ENCODE measurements around the gene GUCD1.
A peak's percentile ranks its signal among the peaks of the same experiment; 100 is the strongest.

GUCD1 gene

DNA sequence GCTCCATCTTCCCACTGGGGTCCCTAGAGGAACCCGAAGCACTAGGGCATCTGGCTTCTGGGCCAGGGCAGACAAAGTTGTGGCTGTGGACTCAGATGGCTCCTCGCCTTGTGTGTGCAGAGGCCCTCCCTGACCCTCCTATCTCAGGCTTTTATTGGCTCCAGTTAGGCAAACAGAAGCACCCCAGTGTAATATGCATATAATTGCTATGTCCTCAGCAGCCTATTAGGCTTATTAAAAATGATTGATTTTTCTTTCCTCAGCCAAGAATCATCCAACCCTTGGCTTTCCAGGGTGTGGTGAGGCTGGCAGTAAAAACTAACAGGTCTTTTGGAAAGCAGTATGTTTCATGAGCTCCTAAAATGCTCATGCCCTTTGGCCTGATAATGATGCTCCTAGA, 37.5 kb downstream of the GUCD1 start:
- Histone ChIP-seq H3K4me2 (ENCODE audit: low read length) (no peak overlapping the region), H3K4me3 (ENCODE audit: low read length) (no peak overlapping the region), H3K9me3 (replicated peaks; ENCODE audit: low read length) (no peaks in the 10 kb centered on the region), H3K4me1 (ENCODE audit: control insufficient read depth, insufficient read depth, low read length) (peaks cover 4% of the 10 kb centered on the region), H3K36me3 (ENCODE audit: insufficient read depth, low read length) (no peaks in the 10 kb centered on the region), H3K27me3 (ENCODE audit: control insufficient read depth, insufficient read depth, low read length) (peaks cover 45% of the 10 kb centered on the region), H3K9ac (ENCODE audit: low read depth, low read length) (no peak overlapping the region)

DNA sequence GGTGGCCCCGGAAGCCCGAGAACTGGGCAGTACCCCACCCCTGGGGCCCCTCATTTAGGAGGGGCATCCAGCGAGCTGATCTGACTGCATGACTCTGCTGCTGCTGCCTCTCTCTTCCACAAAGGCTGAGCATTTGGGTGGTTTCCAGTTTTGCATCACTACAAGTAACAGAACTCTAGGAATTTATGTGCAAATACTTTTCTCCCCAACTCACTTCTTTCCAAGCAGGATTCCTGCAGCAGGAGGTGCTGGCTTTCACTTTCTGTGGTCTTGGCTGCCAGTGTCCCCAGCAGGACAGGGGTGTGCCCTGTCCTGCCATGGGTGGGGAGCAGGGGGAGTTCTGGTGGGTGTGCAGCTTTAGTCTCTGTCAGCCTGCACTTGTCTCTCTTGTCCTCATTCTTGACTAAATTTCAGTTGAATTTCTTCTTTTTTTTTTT, 38.6 kb downstream of the GUCD1 start:
- Histone ChIP-seq H3K9ac (ENCODE audit: low read depth, low read length) (no peak overlapping the region), H3K4me2 (ENCODE audit: low read length) (peak overlapping the region; percentile 64), H3K9me3 (replicated peaks; ENCODE audit: low read length) (no peaks in the 10 kb centered on the region)

DNA sequence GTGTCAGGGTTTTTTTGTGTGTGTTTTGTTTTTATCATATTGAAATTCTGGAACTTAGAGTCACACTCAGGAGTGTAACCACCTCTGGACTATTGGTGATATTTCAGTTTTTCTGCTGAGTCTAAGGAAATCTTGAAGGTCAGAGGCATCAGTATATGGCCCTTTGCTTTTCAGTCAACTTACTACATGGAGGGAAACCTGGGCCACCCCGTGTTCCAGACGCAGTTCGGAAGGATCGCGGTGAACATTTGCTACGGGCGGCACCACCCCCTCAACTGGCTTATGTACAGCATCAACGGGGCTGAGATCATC, 40.0 kb downstream of the GUCD1 start:
- H3K4me3 ChIP-seq (ENCODE audit: low read length) = no peak overlapping the region
- H3K4me1 ChIP-seq (ENCODE audit: control insufficient read depth, insufficient read depth, low read length) = peaks cover 13% of the 10 kb centered on the region
- H3K9ac ChIP-seq (ENCODE audit: low read depth, low read length) = no peak overlapping the region
- no peaks in the 10 kb centered on the region for H3K9me3 ChIP-seq (replicated peaks; ENCODE audit: low read length)
- peaks cover 41% of the 10 kb centered on the region for H3K27me3 ChIP-seq (ENCODE audit: control insufficient read depth, insufficient read depth, low read length)
- no peaks in the 10 kb centered on the region for H3K36me3 ChIP-seq (ENCODE audit: insufficient read depth, low read length)
- no peak overlapping the region for H3K4me2 ChIP-seq (ENCODE audit: low read length)

More for the DNA sequence above, 38.6 kb downstream of the GUCD1 start:
- H3K27me3 ChIP-seq (ENCODE audit: control insufficient read depth, insufficient read depth, low read length) = peaks cover 45% of the 10 kb centered on the region
- H3K4me1 ChIP-seq (ENCODE audit: control insufficient read depth, insufficient read depth, low read length) = peaks cover 4% of the 10 kb centered on the region
- H3K4me3 ChIP-seq (ENCODE audit: low read length) = no peak overlapping the region
- no peaks in the 10 kb centered on the region for H3K36me3 ChIP-seq (ENCODE audit: insufficient read depth, low read length)

DNA sequence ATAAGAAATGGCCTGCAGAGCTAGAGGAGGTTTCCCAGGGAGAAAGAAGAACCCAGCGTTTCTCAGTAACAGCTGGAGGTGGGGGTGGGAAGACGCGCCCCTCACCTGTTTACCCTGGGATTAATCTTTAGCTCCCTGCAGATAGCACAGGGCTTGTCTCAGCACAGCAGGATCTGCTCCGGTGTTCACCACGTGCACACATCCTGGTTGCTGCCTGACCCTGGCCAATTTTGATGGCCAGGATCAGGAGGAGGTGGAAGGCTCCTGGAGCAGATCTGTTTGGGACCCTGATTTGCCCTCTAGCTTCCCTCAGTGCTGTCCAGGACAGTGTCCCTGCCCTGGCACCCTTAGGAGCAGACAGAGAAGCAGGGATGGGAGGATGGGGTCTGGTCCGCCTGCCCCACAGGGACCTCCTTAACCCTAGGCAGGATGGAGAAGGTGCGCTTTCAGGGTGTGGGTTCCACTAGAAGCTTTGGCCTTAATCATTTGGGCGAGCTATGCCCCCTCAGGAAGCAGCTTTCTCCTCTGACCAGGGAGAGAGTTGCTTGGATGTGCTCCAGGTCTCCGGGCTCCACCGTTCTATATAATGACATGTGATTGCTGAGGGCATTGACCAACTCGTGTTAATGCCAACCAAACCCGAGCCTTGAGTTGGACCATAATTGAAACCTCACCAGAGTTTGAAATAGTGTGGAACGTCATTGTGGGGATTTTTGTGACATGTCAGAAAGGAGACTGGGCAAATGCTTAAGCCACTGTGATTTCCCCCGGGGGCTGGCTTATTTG, 40.5 kb downstream of the GUCD1 start:
- Histone ChIP-seq H3K9ac (ENCODE audit: low read depth, low read length) (no peak overlapping the region), H3K4me3 (ENCODE audit: low read length) (no peak overlapping the region), H3K36me3 (ENCODE audit: insufficient read depth, low read length) (no peaks in the 10 kb centered on the region), H3K27me3 (ENCODE audit: control insufficient read depth, insufficient read depth, low read length) (peaks cover 36% of the 10 kb centered on the region), H3K4me2 (ENCODE audit: low read length) (no peak overlapping the region), H3K9me3 (replicated peaks; ENCODE audit: low read length) (no peaks in the 10 kb centered on the region), H3K4me1 (ENCODE audit: control insufficient read depth, insufficient read depth, low read length) (peaks cover 13% of the 10 kb centered on the region)

DNA sequence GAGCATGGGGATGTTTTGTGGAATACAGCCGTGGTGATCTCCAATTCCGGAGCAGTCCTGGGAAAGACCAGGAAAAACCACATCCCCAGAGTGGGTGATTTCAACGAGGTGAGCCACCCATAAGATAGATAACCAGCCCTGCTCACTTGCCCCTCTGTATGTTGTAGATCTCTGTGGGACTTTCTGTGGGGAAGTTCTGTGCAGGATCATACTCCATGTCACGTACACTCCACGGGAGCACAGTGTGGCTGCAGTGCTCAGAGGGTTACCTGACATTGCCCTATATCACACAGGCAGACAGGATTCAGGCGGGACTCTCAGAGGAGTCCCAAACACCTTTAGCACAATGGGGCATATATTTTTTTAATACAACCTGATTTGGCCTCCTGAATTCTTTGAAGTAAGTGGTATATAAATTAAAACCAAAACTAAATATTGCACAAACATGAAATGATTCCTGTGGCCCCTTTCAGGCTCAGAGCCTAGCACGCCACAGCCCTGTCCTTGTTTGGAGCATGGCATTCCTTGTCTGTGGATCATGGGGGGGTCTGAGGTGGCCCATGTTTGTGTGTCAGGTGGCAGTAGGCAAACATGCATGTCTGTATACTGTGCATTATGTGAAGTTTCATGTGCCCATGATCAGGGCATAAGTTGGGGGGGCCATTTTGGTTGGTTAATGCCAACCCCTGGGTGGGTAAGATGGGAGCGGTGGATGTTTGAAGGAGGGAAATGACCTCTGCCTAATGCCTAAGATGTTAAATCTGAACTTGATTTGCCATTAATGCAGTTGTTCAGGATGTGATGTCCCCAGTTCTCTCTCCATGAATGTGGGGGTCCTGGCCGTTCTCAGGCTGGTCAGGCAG, 41.3 kb downstream of the GUCD1 start:
- Histone ChIP-seq H3K4me3 (ENCODE audit: low read length) (no peak overlapping the region), H3K27me3 (ENCODE audit: control insufficient read depth, insufficient read depth, low read length) (peaks cover 28% of the 10 kb centered on the region), H3K36me3 (ENCODE audit: insufficient read depth, low read length) (no peaks in the 10 kb centered on the region), H3K4me2 (ENCODE audit: low read length) (no peak overlapping the region), H3K9me3 (replicated peaks; ENCODE audit: low read length) (no peaks in the 10 kb centered on the region), H3K4me1 (ENCODE audit: control insufficient read depth, insufficient read depth, low read length) (peaks cover 13% of the 10 kb centered on the region), H3K9ac (ENCODE audit: low read depth, low read length) (no peak overlapping the region)

DNA sequence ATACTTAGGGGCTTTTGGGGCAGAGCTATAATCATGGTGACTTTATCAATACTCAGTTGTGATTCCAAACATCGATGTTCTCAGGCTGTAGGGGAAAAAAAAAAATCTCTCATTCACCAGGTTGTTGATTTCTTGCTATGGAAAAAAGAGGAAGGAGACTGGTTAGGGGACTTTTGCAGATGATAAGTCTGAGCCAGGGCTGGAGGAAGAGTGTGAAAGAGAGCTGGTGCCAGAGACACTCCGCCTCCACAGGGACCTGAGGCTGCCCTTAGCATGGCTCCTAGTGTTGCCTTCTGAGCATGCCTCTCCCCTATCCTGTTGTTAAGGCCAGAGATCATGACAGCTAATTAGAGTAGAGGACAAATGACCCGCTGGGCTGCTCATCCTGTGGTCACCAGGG, 42.9 kb downstream of the GUCD1 start:
- Histone ChIP-seq H3K4me2 (ENCODE audit: low read length) (no peak overlapping the region), H3K36me3 (ENCODE audit: insufficient read depth, low read length) (no peaks in the 10 kb centered on the region), H3K4me1 (ENCODE audit: control insufficient read depth, insufficient read depth, low read length) (peaks cover 15% of the 10 kb centered on the region), H3K9ac (ENCODE audit: low read depth, low read length) (no peak overlapping the region), H3K27me3 (ENCODE audit: control insufficient read depth, insufficient read depth, low read length) (peaks cover 22% of the 10 kb centered on the region), H3K9me3 (replicated peaks; ENCODE audit: low read length) (no peaks in the 10 kb centered on the region), H3K4me3 (ENCODE audit: low read length) (no peak overlapping the region)

DNA sequence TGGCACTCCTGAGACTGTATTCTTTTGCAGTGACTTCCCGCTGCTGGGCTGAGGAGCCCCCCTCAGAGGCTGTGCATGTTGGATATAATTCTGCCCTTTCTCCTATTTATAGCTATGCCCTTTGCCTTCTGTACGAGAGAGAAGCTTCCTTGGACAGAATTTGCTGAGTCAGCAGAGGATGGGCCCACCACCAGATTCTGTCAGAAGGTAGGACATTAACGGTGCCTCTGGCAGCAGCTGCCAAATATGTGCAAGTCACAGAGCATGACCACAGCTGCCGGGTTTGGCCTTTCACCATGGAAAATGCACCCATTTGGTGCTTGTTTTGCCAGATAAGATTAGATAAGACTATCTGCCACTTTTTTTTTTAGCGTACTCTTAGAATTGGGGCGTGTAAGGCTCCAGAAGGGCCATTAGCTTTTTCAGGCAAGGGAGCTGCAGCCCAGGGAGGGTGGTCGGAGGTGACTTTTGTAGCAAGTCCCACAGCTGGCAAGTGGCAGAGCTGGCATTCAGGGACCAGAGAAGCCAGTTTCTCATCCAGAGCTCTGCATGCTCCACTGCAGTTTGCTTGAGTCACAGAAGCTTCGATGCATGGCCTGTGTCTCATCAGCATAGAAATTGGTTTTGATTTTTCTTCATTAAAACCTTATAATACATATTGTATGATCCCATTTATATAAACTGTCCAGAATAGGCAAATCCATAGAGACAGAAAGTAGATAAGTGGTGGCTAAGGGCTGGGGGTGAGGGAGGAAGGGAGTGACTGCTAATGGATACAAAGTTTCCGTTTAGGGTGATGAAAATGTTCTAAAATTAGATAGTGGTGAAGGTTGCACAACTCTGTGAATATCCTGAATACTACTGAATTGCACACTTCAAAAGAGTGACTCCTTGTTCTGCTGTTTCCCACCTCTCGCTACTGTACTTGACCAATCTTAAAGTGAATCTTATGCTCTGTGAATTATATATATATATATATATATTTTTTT, 44.0 kb downstream of the GUCD1 start:
- H3K9ac ChIP-seq (ENCODE audit: low read depth, low read length) = no peak overlapping the region
- H3K9me3 ChIP-seq (replicated peaks; ENCODE audit: low read length) = no peaks in the 10 kb centered on the region
- peaks cover 22% of the 10 kb centered on the region for H3K27me3 ChIP-seq (ENCODE audit: control insufficient read depth, insufficient read depth, low read length)
- H3K4me1 ChIP-seq (ENCODE audit: control insufficient read depth, insufficient read depth, low read length) = peaks cover 19% of the 10 kb centered on the region
- H3K4me2 ChIP-seq (ENCODE audit: low read length) = peak overlapping the region; percentile 28
- no peak overlapping the region for H3K4me3 ChIP-seq (ENCODE audit: low read length)
- no peaks in the 10 kb centered on the region for H3K36me3 ChIP-seq (ENCODE audit: insufficient read depth, low read length)

DNA sequence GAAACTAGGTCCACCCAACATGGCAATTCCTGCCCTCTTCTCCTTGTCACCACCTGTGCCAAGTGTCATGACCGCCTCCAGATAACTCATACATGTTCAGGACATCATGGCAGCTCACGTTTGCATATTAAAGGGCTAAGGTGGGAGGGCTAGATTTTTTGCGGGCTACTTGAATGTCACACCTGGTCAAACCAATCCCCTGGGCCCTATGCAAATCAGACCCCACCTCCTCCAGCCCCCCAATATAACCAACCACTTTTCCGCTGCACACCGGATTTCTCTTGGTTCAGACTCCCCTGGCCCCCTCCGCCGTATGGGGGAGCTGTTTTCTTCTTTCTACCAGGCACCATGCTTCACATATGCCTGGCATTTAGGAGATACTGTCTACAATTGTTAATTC, 47.2 kb downstream of the GUCD1 start:
- no peaks in the 10 kb centered on the region for H3K36me3 ChIP-seq (ENCODE audit: insufficient read depth, low read length)
- H3K9me3 ChIP-seq (replicated peaks; ENCODE audit: low read length) = no peaks in the 10 kb centered on the region
- H3K4me1 ChIP-seq (ENCODE audit: control insufficient read depth, insufficient read depth, low read length) = peaks cover 17% of the 10 kb centered on the region
- peaks cover 1% of the 10 kb centered on the region for H3K27me3 ChIP-seq (ENCODE audit: control insufficient read depth, insufficient read depth, low read length)
- H3K4me3 ChIP-seq (ENCODE audit: low read length) = no peak overlapping the region
- no peak overlapping the region for H3K4me2 ChIP-seq (ENCODE audit: low read length)
- no peak overlapping the region for H3K9ac ChIP-seq (ENCODE audit: low read depth, low read length)

DNA sequence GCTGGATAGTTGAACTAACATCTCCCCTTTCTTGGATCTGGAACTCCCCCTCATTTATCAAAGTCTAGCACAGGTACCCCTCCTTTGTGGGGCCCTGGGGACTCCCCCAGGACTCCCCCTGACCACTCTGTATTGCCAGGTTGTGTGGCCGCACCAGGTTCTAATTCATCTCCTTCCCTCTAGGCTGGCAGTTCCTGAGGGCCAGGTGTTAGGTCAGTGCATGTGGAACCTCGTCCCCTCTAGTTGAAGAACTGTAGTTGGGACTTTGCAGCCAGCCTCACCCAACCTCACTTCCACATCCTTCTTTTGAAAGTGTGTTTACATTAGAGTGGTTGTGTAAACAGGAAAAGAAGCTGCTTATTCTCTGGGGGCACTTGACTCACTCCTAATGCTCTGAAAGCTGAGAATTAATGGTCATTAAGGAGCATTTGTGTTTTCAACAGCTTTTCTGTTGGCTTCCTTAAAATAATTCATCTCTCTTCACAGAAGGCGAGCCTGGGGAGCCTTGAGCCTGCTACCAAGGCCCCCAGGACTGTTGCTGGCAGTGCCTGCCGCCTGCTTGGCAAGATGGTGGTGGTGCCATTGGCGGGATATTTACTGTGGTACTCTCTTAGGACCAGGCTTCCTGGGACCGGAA, 48.0 kb downstream of the GUCD1 start:
- Histone ChIP-seq H3K4me1 (ENCODE audit: control insufficient read depth, insufficient read depth, low read length) (peaks cover 17% of the 10 kb centered on the region), H3K9me3 (replicated peaks; ENCODE audit: low read length) (no peaks in the 10 kb centered on the region), H3K4me2 (ENCODE audit: low read length) (no peak overlapping the region), H3K36me3 (ENCODE audit: insufficient read depth, low read length) (no peaks in the 10 kb centered on the region), H3K9ac (ENCODE audit: low read depth, low read length) (no peak overlapping the region), H3K4me3 (ENCODE audit: low read length) (no peak overlapping the region), H3K27me3 (ENCODE audit: control insufficient read depth, insufficient read depth, low read length) (peaks cover 4% of the 10 kb centered on the region)

DNA sequence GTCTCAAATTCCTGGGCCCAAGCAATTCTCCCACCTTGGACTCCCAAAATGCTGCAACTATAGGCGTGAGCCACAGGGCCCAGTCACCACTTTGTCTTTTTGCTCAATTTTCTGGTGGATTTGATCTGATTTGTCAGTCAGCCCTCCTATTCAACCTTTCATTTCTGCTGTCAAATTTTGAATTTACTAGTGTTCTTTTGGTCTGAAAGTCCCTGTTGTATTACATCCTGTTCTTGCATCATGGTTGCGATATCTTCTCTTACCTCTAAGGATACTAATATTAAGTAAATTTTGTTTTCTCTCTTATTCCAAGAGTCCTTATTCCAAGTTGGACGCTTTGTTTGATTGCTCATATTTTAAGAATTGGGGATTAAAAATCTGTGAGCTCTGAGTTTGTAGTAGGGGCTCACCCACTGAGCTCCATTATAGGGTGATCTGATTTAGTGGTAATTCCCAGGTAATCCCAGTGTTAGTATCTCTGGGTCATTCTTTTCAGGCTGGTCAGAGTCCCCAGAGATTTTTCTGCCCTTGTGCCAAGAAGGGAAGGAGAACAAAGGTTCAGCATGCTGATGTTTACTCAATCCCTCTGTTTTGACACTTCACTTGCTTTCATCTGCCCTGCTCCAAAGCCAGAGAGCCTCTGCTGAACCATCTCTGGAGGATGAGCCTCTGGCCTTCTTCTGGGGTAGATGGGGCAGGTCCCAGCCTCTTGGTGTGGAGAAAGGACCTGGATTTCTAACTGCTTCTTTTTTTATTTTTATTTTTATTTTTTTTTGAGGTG, 49.8 kb downstream of the GUCD1 start:
- H3K9ac ChIP-seq (ENCODE audit: low read depth, low read length) = no peak overlapping the region
- no peaks in the 10 kb centered on the region for H3K9me3 ChIP-seq (replicated peaks; ENCODE audit: low read length)
- no peak overlapping the region for H3K4me2 ChIP-seq (ENCODE audit: low read length)
- H3K4me1 ChIP-seq (ENCODE audit: control insufficient read depth, insufficient read depth, low read length) = peaks cover 9% of the 10 kb centered on the region
- no peaks in the 10 kb centered on the region for H3K36me3 ChIP-seq (ENCODE audit: insufficient read depth, low read length)
- peaks cover 19% of the 10 kb centered on the region for H3K27me3 ChIP-seq (ENCODE audit: control insufficient read depth, insufficient read depth, low read length)
- no peak overlapping the region for H3K4me3 ChIP-seq (ENCODE audit: low read length)

Data from skeletal muscle satellite cell (primary cell).